Bronchial epithelial cell (primary cell): ENCODE data around the gene TNFAIP1. TPM values are rescaled to one million over a fixed set of nuclear protein-coding genes. Genes with fewer than 3 reads are reported as not detected.

Source experiments
- DNase-seq: peaks from one replicate; pipeline ENCODE4 v3.0.0-alpha.2; 2010; ENCODE audit warnings: low read depth
- FAIRE-seq: peaks from 2 replicates; lab custom pipeline; 2011; peaks lifted over from hg19 to GRCh38; lab: Jason Lieb, UNC
- H3K27me3 ChIP-seq: 2 replicates; pipeline ENCODE4 v1.5.1; 2011; ENCODE audit warnings: low read length; ENCODE audit not compliant: control insufficient read depth, insufficient read depth
- H3K36me3 ChIP-seq: 2 replicates; pipeline ENCODE4 v1.5.1; 2011; ENCODE audit warnings: low read length; ENCODE audit not compliant: control insufficient read depth, insufficient read depth
- H3K4me3 ChIP-seq: 2 replicates; pipeline ENCODE4 v1.5.1; 2011; ENCODE audit warnings: mild to moderate bottlenecking, low read depth, low read length, control low read depth
- CTCF ChIP-seq: IDR thresholded peaks from 2 replicates; pipeline ENCODE4 v1.5.1; 2011; ENCODE audit warnings: mild to moderate bottlenecking, moderate library complexity, low read length, control low read depth, inconsistent platforms; ENCODE audit not compliant: insufficient read depth, severe bottlenecking
- total RNA-seq: library from RNA; depleted of rRNA; stranded (reverse); fragments of >200 nt; gene quantifications from 2 replicates; pipeline ENCODE4 v1.2.1, GENCODE V29; 2014

TNFAIP1 gene
- total RNA-seq, 1 donor from 2014 or later, result 29.0 TPM

GRCh38 chr17:28340374-28340773 is 4.8 kb downstream of the TNFAIP1 start:
- no peak for DNase-seq
- H3K36me3 ChIP-seq, result peaks cover 30% of the 10 kb centered on the region
- no peaks in the 10 kb centered on the region for H3K27me3 ChIP-seq
- H3K4me3 ChIP-seq, result no peak overlapping the region
- no peak for TF ChIP-seq CTCF
- FAIRE-seq, result no peak

GRCh38 chr17:28341516-28341915 is 6.0 kb downstream of the TNFAIP1 start:
- peaks cover 33% of the 10 kb centered on the region for H3K36me3 ChIP-seq
- H3K27me3 ChIP-seq, result no peaks in the 10 kb centered on the region
- H3K4me3 ChIP-seq, result no peak overlapping the region
- FAIRE-seq, result no peak
- no peak for DNase-seq
- TF ChIP-seq CTCF, result no peak

GRCh38 chr17:28342313-28342712 is 6.8 kb downstream of the TNFAIP1 start:
- Histone ChIP-seq H3K36me3 (peaks cover 34% of the 10 kb centered on the region), H3K4me3 (no peak overlapping the region)
- peak; percentile 50 for FAIRE-seq

GRCh38 chr17:28343491-28343932 is 8.0 kb downstream of the TNFAIP1 start:
- Histone ChIP-seq H3K27me3 (no peaks in the 10 kb centered on the region), H3K4me3 (no peak overlapping the region), H3K36me3 (peaks cover 38% of the 10 kb centered on the region)
- no peak for TF ChIP-seq CTCF
- FAIRE-seq (no peak), DNase-seq (no peak)

More at GRCh38 chr17:28342313-28342712, 6.8 kb downstream of the TNFAIP1 start:
- no peak for TF ChIP-seq CTCF
- H3K27me3 ChIP-seq, result no peaks in the 10 kb centered on the region
- DNase-seq, result no peak

- DNase-seq (no peak), FAIRE-seq (no peak)
- Histone ChIP-seq H3K4me3 (no peak overlapping the region), H3K27me3 (no peaks in the 10 kb centered on the region), H3K36me3 (peaks cover 39% of the 10 kb centered on the region)
- TF ChIP-seq CTCF, result no peak
These were observed 8.4 kb downstream of the TNFAIP1 start for GRCh38 chr17:28344011-28344410.

- FAIRE-seq, result no peak
- Histone ChIP-seq H3K36me3 (peaks cover 37% of the 10 kb centered on the region), H3K27me3 (no peaks in the 10 kb centered on the region), H3K4me3 (no peak overlapping the region)
- DNase-seq, result no peak
- TF ChIP-seq CTCF, result no peak
These were observed 8.9 kb downstream of the TNFAIP1 start for GRCh38 chr17:28344435-28344901.
